Type B pancreatic cell (in vitro differentiated cells): ENCODE results near the gene SERPINB7. TPM values are rescaled to one million over a fixed set of nuclear protein-coding genes. Genes with fewer than 3 reads are reported as not detected.

ENCODE experiments used
- DNase-seq: peaks from one replicate; pipeline ENCODE4 v3.0.0; 2021; ENCODE audit warnings: mixed read lengths; ENCODE audit not compliant: unreplicated experiment; ENCODE audit errors: extremely low spot score
- H3K27ac Mint-ChIP-seq: 2 replicates; pipeline ENCODE4 v1.8.0; 2021; ENCODE audit warnings: mild to moderate bottlenecking, mixed read lengths
- H3K27me3 Mint-ChIP-seq: 2 replicates; pipeline ENCODE4 v1.8.0; 2021; ENCODE audit warnings: mixed read lengths
- H3K36me3 Mint-ChIP-seq: 2 replicates; pipeline ENCODE4 v1.8.0; 2021; ENCODE audit warnings: mixed read lengths
- H3K4me1 Mint-ChIP-seq: one replicate; pipeline ENCODE4 v1.8.0; 2021; ENCODE audit warnings: mixed read lengths; ENCODE audit not compliant: unreplicated experiment
- H3K4me3 Mint-ChIP-seq: 2 replicates; pipeline ENCODE4 v1.8.0; 2021; ENCODE audit warnings: mild to moderate bottlenecking, mixed read lengths
- H3K9me3 Mint-ChIP-seq: 2 replicates; pipeline ENCODE4 v1.8.0; 2021; ENCODE audit warnings: mixed read lengths
- CTCF ChIP-seq: fragments of 200-600 bp; sonication (generic); conservative IDR thresholded peaks from 2 replicates; pipeline ENCODE4 v1.5.0; 2021; ENCODE audit warnings: antibody characterized with exemption, mild to moderate bottlenecking
- total RNA-seq: library from RNA; stranded (reverse); gene quantifications from 2 replicates; pipeline ENCODE4 v1.2.1, GENCODE V29; 2021; ENCODE audit warnings: low replicate concordance

SERPINB7 gene
- total RNA-seq, 1 donor from 2014 or later, result 15.2 TPM

- no peak overlapping the region for H3K27ac Mint-ChIP-seq
- H3K9me3 Mint-ChIP-seq, result no peaks in the 10 kb centered on the region
- TF ChIP-seq CTCF, result peak; percentile 71
- DNase-seq, result no peak
- no peaks in the 10 kb centered on the region for H3K4me1 Mint-ChIP-seq
- no peaks in the 10 kb centered on the region for H3K27me3 Mint-ChIP-seq
- H3K36me3 Mint-ChIP-seq, result no peaks in the 10 kb centered on the region
- no peak overlapping the region for H3K4me3 Mint-ChIP-seq
Measured at GRCh38 chr18:63850020-63850419, 74.8 kb downstream of the SERPINB7 start.

DNA sequence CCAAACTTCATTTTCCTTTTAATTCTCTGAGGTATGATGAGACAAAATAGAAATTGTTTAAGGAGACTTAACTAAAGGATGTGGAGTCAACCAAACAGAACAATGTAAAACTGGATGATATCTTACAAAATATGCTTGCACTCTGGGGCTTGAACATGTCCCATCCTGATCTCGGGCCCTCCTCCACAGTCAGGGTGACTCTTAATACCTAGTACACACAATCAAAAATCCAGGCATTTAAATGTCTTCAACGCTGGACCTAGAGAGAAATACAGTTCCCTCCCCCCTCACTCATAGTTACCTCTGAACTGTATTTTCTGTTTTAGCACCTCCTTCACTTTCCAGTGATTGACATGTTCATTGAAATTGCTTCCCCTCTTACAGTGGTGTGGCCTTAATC lies 75.4 kb downstream of the SERPINB7 start:
- Mint-ChIP-seq H3K27ac (no peak overlapping the region), H3K36me3 (no peaks in the 10 kb centered on the region), H3K4me3 (no peak overlapping the region), H3K9me3 (no peaks in the 10 kb centered on the region), H3K4me1 (no peaks in the 10 kb centered on the region), H3K27me3 (no peaks in the 10 kb centered on the region)
- DNase-seq, result no peak
- TF ChIP-seq CTCF, result no peak

Other genes with a start within 250 kb of the SERPINB7 start
- 15.5 and 22.3 TPM in 2 replicates for gene SERPINB12, start 233.0 kb upstream of the SERPINB7 start, total RNA-seq
- gene SERPINB13, start 188.1 kb upstream of the SERPINB7 start, total RNA-seq, result 3.7 and 5.9 TPM in 2 replicates
- gene SERPINB4, start 131.2 kb upstream of the SERPINB7 start, total RNA-seq, result 0.17 TPM in 1 of 2 replicates, not detected in the other
- gene SERPINB3, start 113.5 kb upstream of the SERPINB7 start, total RNA-seq, result 0.86 and 0.94 TPM in 2 replicates
- gene SERPINB11, start 72.5 kb upstream of the SERPINB7 start, total RNA-seq, result 1.3 and 1.4 TPM in 2 replicates
- gene SERPINB2, start 112.3 kb downstream of the SERPINB7 start, total RNA-seq, result 45.2 and 121 TPM in 2 replicates
- not detected in 2 replicates for gene SERPINB10, start 132.5 kb downstream of the SERPINB7 start, total RNA-seq
- 1.6 and 4.5 TPM in 2 replicates for gene HMSD, start 173.9 kb downstream of the SERPINB7 start, total RNA-seq
- 7.4 and 17.9 TPM in 2 replicates for gene SERPINB8, start 194.7 kb downstream of the SERPINB7 start, total RNA-seq